Fibroblast of lung (primary cell): ENCODE data around the gene OR2T5.
"Not testable (repeated sequence)": the region's sequence is repeated elsewhere in the genome, so short reads cannot be mapped to it uniquely, and the experiment has no call there.

Experiments used
- EZH2 ChIP-seq: IDR thresholded peaks from 2 replicates; pipeline ENCODE4 v1.5.1; 2012; ENCODE audit warnings: low read length, control low read depth, mild to moderate bottlenecking; ENCODE audit errors: missing control alignments
- TF ChIP-seq, protein P1 (sequence below), 2 donors: IDR thresholded peaks in 1 of 2; conservative IDR thresholded peaks in 1 of 2; 1 replicate in 1 of 2; 2 replicates in 1 of 2; pipeline ENCODE4 v1.5.1; 2011 to 2012; ENCODE audit warnings: low read length in 2 of 2, control low read depth in 1 of 2, inconsistent platforms in 1 of 2, low read depth in 1 of 2, mild to moderate bottlenecking in 1 of 2

DNA sequence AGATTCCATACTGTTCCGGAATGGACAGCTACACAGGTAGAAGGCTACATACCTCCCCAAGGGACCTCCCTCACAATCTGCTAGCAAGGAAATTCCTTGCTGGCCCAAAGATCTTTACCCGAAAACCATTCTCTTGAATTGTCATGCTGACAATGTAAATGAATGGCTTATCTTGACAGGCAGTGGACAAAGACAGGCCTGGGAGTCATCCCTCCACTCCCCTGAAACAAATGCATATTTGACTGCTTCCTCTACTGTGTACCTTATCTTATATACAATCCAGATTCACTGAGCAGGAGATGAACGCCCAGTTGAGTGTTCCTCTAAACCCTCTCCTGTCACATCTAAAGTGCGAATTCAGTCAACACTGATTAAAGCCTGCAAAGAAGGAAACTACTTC is 43.8 kb upstream of the OR2T5 start:
- TF ChIP-seq, protein P1, sequence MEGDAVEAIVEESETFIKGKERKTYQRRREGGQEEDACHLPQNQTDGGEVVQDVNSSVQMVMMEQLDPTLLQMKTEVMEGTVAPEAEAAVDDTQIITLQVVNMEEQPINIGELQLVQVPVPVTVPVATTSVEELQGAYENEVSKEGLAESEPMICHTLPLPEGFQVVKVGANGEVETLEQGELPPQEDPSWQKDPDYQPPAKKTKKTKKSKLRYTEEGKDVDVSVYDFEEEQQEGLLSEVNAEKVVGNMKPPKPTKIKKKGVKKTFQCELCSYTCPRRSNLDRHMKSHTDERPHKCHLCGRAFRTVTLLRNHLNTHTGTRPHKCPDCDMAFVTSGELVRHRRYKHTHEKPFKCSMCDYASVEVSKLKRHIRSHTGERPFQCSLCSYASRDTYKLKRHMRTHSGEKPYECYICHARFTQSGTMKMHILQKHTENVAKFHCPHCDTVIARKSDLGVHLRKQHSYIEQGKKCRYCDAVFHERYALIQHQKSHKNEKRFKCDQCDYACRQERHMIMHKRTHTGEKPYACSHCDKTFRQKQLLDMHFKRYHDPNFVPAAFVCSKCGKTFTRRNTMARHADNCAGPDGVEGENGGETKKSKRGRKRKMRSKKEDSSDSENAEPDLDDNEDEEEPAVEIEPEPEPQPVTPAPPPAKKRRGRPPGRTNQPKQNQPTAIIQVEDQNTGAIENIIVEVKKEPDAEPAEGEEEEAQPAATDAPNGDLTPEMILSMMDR (conservative IDR thresholded peaks at IDR 0.05 in 1 of 2, IDR thresholded peaks at IDR 0.05 in 1 of 2; ENCODE audit: low read depth in 1 of 2, low read length in 2 of 2), result not testable (repeated sequence)
- TF ChIP-seq EZH2, result not testable (repeated sequence)
